NCI-H748 (cell line): ENCODE measurements around the gene CD300LG.

Source experiments
- DNase-seq: peaks from one replicate; lab custom pipeline; 2025; ENCODE audit not compliant: unreplicated experiment; lab: John Stamatoyannopoulos, UW

Gene CD300LG, protein sequence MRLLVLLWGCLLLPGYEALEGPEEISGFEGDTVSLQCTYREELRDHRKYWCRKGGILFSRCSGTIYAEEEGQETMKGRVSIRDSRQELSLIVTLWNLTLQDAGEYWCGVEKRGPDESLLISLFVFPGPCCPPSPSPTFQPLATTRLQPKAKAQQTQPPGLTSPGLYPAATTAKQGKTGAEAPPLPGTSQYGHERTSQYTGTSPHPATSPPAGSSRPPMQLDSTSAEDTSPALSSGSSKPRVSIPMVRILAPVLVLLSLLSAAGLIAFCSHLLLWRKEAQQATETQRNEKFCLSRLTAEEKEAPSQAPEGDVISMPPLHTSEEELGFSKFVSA

DNA sequence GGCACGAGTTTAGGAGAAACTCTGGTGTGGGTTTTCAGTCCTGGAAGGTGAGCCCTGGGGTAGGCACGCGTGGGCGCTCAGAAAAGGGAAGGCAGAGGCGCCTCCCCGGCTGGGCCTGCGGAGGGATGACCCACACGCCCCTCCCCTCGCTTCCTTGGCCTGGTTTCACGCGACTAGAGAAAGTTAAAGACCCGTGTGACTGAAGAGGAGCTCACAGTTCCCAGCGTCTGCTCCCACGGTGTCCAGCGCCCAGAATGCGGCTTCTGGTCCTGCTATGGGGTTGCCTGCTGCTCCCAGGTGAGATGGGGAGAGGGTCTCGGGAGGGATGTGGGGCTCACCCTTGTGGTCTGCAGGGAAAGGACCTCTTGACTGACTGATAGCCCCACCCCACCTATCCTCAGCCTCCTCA lies at the start of gene CD300LG:
Gene CD300LG, plus strand, starts transcription at position 214 of the 409 bp plus-strand sequence. Its CDS starts 41 bp downstream, at position 255.
- no peak for DNase-seq

DNA sequence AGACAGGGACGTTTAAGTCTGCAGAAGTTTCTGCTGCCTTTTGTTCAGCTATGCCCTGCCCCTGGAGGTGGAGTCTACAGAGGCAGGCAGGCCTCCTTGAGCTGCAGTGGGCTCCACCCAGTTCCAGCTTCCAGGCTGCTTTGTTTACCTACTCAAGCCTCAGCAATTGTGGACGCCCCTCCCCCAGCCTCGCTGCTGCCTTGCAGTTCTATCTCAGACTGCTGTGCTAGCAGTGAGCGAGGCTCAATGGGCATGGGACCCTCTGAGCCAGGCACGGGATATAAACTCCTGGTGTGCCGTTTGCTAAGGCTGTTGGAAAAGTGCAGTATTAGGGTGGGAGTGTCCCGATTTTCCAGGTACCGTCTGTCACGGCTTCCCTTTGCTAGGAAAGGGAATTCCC lies 49.0 kb upstream of the CD300LG start:
- DNase-seq: peak; percentile 28

DNA sequence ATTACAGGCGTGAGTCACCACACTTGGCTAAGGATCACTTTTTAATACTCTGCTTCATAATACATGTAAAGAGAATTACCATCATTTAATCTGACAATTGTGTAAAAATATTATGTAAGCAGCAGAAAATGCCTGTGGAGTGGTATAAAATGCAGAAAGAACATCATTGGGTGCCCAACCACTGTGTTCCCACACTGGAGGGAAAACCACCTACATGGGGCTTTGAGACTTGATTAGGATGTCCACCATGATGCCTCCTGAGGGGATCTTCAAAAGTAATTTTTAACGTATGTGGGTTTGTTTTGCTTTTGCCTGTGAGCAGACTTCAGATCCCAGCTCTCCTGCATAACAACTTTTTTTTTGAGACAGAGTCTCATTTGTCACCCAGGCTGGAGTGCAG lies 47.9 kb upstream of the CD300LG start:
- DNase-seq: no peak

DNA sequence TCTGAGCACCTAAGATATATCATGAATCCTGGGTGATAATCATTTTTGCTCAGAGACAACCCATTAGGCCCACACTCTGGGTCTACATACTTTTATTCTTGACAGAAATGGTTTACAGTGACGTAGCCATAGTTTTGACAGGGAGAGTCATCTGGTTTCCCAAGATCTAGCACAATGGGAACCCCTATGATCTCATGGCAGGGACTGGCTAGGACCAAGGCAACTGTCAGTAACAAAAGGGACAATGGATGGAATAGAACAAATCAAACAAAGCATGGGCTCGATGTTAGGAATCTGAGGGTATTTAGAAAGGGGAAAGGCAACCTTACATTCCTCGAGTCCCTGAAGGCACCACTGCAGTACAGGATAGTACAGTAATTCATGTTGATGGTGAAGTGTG lies 46.2 kb upstream of the CD300LG start:
- no peak for DNase-seq

DNA sequence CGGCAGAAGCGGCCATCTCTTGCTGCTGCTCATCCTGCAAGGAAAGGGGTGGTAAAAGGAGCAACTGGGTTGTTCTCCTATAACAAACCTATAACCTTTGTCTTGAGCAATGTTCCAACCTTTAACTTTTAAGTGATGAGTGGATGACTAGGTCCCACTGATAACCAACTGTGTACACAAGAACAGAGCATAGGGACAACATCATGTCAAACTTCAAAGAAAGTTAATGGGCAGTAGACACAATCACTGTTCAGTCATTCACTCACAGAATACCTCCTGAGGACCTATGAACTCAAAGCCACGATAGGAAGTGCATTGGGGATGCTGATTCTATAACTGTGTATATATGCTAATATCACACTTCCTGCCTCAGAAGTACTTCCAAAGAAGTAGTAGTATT lies 45.1 kb upstream of the CD300LG start:
- DNase-seq: no peak

DNA sequence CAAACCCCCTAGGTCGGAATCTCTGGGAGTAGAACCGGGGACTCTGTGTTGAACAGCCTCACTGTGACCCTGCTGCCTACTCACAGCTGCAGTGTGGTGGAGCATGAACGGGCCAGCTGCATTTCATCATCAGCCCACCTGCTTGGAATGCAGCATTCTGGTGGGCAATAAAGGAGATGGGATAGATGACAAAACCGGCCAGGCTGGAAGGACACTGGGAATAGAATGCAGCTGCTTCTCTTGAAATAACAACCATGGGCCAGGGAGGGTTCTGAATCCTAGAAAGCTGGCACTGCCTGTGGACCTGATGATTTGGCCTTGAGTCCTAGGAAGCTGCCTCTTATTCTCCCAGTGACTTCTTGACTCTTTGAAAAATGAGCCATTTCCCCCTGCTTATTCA lies 43.2 kb upstream of the CD300LG start:
- DNase-seq: no peak

DNA sequence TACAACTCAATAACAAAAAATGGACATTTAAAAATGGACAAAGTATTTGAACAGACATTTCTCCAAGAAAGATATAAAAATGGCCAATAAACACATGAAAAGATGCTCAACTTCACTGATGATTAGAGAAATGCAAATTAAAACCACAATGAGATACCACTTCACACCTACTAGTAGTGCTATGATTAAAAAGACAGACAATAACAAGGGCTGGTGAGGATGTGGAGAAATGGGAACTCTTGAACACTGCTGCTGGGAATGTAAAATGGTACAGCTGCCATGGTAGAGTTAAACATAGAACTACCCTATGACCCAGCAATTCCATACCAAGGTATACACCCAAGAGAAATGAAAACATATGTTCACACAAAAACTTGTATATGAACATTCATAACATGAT lies 41.9 kb upstream of the CD300LG start:
- DNase-seq: no peak

DNA sequence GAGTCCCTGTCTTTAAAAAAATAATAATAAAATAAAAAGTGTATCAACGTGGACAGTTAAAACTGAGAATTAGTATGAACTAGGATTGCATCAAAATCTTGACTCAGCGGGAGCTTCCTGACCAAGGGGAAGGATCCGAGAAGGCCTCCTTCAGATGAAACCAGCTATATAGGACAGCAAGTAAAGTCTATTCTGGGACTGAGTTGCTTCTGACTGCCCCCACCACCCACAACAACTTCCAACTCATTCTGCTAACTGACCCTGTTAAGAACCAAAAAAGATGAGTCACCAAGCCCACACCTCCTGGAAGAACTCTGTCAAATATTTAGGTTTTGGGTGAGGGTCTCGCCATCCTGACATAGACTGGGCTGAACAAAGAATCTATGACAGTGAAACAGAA lies 38.9 kb upstream of the CD300LG start:
- no peak for DNase-seq

DNA sequence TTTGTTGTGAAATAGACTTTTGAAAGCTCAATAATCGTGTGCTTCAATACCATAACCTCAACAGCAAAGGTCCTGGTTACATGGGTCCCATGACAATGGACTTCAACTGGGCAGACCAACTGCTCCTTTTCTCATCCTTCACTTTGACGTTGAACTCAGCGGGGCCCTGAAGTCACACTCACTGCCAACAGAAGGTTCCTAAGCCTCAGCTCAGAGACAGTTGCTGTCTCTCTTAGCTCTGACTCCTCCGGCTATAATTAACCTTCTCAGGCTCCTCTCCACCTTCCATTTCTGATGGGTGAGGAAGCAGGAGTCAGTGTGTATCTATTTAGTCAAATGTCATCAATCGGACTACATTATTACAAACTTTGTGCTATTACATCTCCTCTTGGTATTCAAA lies 37.9 kb upstream of the CD300LG start:
- DNase-seq: no peak

DNA sequence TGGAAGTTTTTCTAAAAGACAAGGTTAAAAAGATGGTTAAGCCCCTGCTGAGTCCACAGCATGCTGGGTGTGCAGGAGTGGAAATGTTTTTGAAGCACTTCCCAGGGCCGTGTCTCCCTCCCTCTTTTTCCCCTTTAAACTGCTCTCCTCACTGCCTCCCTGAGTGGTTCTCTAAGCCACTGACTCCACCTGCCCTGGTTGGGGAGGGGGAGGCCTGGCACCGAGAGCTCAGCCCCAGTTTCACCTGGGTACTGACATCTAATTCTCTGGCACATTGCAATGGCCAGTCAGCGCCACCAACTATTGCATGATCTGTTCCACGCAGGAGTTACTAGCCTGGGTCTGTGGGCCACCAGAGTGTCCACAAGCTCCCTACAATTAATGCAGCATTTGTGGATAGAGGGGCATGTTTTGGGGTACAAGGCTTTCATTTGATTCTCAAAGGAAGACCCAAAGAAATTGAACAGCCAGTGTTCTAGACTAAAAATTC lies 36.7 kb upstream of the CD300LG start:
- DNase-seq: no peak

DNA sequence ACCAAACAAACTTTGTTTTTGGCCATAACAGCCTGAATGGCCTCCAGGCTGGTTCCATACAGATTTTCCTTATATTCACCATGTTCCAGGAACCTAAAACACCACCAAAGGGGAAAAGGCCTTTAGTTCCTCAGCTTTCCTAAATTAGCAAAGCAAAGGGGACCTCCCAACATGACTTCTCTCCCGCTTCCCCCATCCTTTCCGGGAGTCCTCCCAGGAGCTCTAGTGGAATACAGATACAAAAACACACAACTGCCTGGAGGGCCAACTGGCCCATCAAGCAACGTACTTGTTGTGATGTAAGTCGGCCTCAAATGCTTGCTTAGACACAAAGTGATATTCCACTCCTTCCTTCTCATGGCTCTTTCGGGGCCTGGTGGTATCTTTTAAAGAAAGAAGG lies 36.2 kb upstream of the CD300LG start:
- DNase-seq: no peak

DNA sequence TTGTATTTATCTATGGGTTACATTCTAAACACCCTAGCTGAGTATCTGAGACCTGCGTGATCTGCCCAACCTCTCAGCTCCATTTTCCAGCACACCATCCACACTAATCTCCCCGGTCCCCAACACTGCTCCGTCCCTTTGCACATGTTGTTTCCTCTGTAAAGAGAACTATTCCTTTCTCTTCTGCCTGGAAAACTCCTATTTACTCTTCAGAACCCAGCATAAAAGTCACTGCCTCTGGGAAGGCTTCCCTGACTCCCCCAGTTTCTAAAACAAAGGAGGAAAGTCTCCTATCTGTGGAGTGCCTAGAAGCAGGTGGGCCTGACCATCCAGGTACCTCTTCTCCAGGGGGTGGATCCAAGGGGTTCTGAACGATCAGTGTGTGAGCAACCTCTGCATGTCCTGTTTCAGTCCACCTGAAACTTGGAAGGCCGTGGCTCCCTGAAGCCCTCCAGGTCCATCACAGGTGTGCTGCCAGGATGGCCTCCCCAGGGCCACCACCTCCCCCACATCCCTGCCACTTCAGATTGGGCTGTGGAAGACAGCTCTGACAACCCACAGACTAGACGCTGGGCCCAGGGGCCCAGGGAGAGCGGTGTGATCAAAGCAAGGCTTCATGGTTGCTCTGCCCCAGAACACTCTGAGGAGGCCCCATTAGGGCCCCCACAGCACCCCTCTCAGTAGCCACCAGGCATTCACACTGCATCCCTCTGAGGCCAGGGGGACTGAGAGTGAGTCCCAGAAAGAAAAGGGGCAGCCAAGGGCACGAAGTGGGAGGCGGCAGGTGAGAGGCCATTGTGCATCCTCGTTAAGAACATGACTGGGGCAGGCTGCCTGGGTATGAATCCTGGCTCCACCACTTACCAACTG lies 34.3 kb upstream of the CD300LG start:
- no peak for DNase-seq

DNA sequence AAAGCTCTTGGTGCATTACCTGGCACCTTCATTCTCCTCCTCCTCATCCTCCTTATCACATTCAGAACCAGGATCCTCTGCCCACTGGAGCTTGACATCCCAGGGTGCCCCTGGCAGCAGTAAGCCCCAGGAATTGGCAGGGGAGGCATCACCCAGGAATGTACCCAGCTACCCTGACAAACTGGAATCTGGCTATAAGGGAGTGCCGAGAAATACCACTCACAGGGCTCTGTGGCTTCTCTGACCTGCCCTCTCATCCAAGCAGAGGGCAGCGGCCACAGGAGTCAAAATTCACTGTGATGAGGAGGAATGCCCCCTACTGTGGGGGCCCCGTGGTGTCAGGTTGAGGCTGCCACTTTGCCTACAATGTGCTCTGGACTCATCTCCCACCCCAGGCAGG lies 33.6 kb upstream of the CD300LG start:
- DNase-seq: no peak

DNA sequence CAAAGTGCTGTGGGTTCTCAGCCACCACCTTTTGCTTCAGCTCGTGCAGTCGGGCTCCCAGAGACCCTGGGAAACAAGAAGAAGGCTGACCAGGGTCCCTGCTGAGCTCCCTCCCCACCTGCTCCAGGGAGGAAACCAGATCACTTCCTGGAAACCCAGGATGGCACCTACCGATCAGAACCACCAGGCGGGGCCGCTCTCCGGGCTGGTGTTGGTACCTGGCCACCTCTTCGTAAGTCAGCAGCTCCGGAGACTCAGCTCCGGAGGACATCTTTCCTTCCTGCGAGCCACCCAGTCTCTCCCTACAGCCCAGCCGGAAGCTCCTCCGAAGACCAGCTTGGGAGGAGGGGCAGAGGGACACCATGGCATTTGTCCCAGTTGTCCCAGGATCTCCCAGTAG lies 33.0 kb upstream of the CD300LG start:
- no peak for DNase-seq

DNA sequence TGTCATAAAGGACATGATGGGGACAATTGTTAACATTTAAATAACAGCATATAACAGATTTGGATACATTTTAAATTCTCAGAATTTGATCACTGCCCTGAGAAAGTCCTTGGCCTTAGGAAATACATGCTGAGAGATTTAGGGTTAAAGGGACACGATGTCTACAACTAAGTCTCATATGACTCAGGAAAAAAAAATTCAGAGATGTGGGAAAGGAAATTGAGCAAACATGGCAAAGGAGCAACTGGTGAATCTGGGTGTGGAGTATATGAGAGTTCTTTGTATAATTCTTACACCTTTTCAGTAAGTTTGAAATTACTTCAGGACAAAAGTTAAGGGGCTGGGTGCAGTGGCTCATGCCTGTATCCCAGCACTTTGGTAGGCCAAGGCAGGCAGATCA lies 32.3 kb upstream of the CD300LG start:
- no peak for DNase-seq

DNA sequence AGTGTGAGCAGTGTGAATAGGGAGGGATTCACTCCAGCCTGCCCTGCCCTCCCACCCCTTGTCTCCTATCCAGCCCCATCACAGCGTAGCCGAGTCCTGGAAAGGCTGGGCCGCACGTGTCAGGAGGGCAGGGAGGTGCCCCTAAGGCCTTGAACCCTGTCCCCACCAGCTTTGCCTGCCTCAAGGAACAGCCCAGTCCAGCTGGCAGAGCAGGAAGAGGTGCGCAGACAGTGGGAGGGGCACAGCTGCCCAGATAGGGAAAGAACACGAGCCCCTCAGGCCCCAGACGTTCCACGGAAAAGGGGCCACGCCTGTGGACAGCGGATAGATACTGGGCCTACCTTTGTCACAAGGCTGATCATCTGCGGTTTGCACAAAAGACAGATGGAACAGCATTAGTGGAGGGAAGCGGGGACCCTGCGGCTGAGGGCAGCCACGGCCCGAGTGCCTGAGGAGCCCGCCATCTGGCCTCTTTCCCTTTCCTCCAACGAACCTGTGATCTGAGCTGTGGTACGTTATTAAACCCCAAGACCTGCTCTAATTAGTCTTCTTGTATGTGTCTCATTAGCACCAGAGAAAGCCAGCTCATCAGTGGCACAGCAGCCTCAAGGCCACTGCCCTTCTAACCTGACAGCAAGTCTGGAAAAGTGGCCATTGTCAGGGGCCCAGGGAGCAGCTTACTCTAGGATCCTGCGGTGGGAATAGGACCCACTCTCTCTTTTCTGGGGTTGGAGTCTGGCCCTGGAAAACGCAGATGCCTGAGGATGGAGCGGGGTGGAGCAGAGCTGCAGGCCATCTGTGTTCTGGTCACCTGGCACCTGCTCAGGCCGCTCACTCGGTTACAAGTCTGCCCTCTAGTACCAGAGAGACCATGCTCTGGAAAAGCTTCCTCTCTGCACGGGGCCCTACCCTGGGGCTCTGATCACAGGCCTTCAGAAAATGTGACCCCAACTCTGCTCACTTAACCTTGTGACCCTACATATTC lies 30.3 kb upstream of the CD300LG start:
- DNase-seq: no peak

DNA sequence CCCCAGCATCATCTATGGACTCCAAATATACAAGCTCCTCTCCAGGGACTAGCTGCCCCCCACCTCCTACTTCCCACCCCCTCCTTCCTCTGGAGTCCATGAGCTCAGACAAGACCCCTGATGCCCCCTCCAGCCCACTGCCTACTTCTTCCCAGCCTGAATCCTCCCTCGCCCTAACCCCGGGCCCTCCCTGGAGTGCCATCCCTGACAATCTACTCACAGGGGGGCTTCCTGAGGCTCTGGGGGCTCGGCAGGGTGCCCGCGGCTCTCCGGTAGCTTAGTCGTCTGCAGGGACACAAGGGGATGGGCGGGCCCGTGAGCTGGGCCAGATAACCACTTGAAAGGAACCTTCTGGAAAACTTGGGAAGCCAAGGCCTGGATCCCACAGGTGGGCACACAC lies 29.1 kb upstream of the CD300LG start:
- DNase-seq: no peak

DNA sequence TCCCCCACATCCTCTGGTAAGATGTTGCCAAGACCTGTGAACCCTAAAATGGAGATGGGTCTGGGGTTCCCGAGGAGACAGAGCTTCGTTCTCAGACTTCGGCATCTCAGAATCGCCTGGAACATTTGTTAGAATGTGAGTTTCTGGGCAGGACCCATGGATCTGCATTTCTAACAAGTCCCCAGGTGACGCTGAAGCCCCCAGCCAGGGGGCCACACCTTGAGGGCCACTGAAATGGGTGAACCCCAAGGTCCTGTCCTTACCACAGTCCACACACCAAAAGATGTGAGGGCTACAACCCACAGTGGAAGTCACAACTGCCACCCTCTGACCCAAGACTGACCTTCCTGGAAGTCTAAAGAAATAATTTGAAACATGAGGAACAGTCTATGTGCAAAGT lies 28.0 kb upstream of the CD300LG start:
- DNase-seq: no peak

DNA sequence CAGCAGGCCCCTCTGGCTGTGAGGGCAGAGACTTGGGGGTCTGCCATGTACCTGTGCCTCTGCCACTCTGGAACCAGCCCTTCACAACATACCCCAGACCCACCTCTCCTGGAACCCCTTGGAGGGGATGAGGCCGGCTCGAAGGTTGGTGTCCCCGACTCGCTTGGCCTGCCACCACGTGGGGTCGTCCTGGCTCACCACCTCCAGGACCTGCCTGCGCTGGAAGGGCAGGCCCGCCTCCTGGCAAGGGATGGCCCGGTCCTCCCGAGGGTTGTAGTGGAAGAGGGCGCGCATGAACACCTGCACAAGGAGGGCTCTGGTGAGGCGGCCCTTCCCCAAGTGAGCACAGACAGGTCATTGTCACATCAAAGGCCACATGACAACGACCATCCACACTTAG lies 26.2 kb upstream of the CD300LG start:
- no peak for DNase-seq

DNA sequence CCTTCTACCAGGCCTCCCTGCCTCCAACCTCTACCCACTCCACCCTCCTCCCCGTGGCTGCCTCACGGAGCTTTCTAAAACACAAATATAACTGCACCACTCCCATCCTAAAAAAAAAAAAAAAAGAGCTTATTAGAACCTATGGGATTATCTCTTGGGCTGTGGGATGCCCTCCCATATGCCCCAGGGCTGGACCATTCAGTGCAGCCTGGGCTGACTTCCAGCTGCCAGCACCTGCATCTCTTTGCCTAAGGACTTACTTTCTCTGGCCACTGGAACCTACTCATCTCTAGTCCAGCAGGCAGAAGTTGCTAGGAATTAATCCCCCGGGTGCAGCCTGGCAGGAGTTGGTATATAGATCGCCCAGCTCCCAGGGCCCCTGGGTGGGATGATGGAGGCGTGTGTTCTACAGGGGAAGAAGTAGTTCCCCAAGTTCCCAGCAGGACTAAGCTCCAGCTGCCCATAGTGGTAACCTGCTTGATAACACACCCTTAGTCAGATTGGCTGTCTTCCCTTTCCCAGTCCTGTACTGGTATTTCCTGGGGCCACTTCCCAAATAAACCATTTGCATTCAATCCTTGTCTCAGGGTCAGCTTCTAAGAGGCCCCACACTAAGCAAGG lies 24.3 kb upstream of the CD300LG start:
- DNase-seq: no peak
